PC-9 (cell line): ENCODE results near the gene DSCAM. TPM values are rescaled to one million over a fixed set of nuclear protein-coding genes. Genes with fewer than 3 reads are reported as not detected.

Source experiments
- BruUV-seq: library from RNA; stranded (reverse); fragments of 400-500 nt; replicated peaks from 2 replicates; lab custom pipeline; 2021; lab: Mats Ljungman, UMichigan
- CTCF ChIA-PET: fragments of 300-600 bp; sonication (Branson Sonifier 250); formaldehyde crosslinking; loops from one replicate; lab custom pipeline; 2022; ENCODE audit warnings: antibody characterized with exemption; lab: Charles Lee
- POLR2A ChIA-PET: fragments of 300-600 bp; sonication (Branson Sonifier 250); formaldehyde crosslinking; loops from one replicate; lab custom pipeline; 2022; ENCODE audit warnings: antibody characterized with exemption; ENCODE audit not compliant: unreplicated experiment; lab: Charles Lee
- DNase-seq, 2 experiments: peaks; one replicate each; pipeline versions ENCODE4 v3.0.0 to v3.0.0-alpha.2; 2015 to 2022; ENCODE audit warnings: mixed read lengths in 1 of 2
- H2AFZ ChIP-seq: fragments of 200-600 bp; sonication (generic); 2 replicates; pipeline ENCODE4 v1.8.1; 2017; ENCODE audit warnings: antibody characterized with exemption
- H3F3A ChIP-seq: fragments of 200-600 bp; sonication (generic); 2 replicates; pipeline ENCODE4 v1.8.1; 2017; ENCODE audit warnings: antibody characterized with exemption, mild to moderate bottlenecking, low read depth; ENCODE audit not compliant: insufficient read depth
- H3K27ac ChIP-seq: fragments of 200-600 bp; sonication (generic); 2 replicates; pipeline ENCODE4 v1.6.1; 2016; ENCODE audit warnings: mixed run types
- H3K27me3 ChIP-seq: fragments of 200-600 bp; sonication (generic); 2 replicates; pipeline ENCODE4 v1.6.1; 2016; ENCODE audit warnings: low read depth, mixed run types; ENCODE audit not compliant: insufficient read depth
- H3K36me3 ChIP-seq: fragments of 200-600 bp; sonication (generic); 2 replicates; pipeline ENCODE4 v1.6.1; 2016; ENCODE audit warnings: low read depth, mixed run types
- H3K4me1 ChIP-seq: fragments of 200-600 bp; sonication (generic); replicated peaks from 2 replicates; pipeline ENCODE4 v1.6.1; 2016; ENCODE audit warnings: mixed run types; ENCODE audit not compliant: insufficient read depth
- H3K4me2 ChIP-seq: fragments of 200-600 bp; sonication (generic); 2 replicates; pipeline ENCODE4 v1.6.1; 2017; ENCODE audit warnings: mixed run types
- H3K4me3 ChIP-seq: fragments of 200-600 bp; sonication (generic); 2 replicates; pipeline ENCODE4 v1.6.1; 2016; ENCODE audit warnings: mixed run types
- H3K79me2 ChIP-seq: fragments of 200-600 bp; sonication (generic); 2 replicates; pipeline ENCODE4 v1.6.1; 2017; ENCODE audit warnings: low read depth, mixed run types
- H3K9me2 ChIP-seq: fragments of 200-600 bp; sonication (generic); 2 replicates; pipeline ENCODE4 v1.8.1; 2017; ENCODE audit warnings: mild to moderate bottlenecking; ENCODE audit not compliant: insufficient read depth
- H3K9me3 ChIP-seq: fragments of 200-600 bp; sonication (generic); 2 replicates; pipeline ENCODE4 v1.8.1; 2016; ENCODE audit warnings: low read depth; ENCODE audit not compliant: insufficient read depth
- H4K20me1 ChIP-seq: fragments of 200-600 bp; sonication (generic); 2 replicates; pipeline ENCODE4 v1.8.1; 2017; ENCODE audit not compliant: insufficient read depth
- CTCF ChIP-seq: fragments of 200-600 bp; sonication (generic); conservative IDR thresholded peaks from 2 replicates; pipeline ENCODE4 v1.6.1; 2017; ENCODE audit warnings: mixed run types, antibody characterized with exemption, mild to moderate bottlenecking, moderate library complexity
- EZH2 ChIP-seq: fragments of 200-600 bp; sonication (generic); IDR thresholded peaks from 2 replicates; pipeline ENCODE4 v1.8.0; 2017; ENCODE audit warnings: antibody characterized with exemption, low read depth
- intact Hi-C: fragments of 100-400 bp; cut with micrococcal nuclease; formaldehyde crosslinking; loops from one replicate; pipeline ENCODE4 v1.10.0; 2022; ENCODE audit not compliant: unreplicated experiment
- total RNA-seq: library from RNA; stranded (reverse); gene quantifications from 2 replicates; pipeline ENCODE4 v1.2.3, GENCODE V29; 2021

DSCAM gene
- total RNA-seq, 1 experiment from 2014 or later: not detected

GRCh38 chr21:40760821-40761220 lies 86.1 kb downstream of the DSCAM start:
- H3K4me1 ChIP-seq: no peaks in the 10 kb centered on the region
- no peak overlapping the region for H3K4me3 ChIP-seq
- TF ChIP-seq EZH2 (no peak), CTCF (no peak)
- POLR2A ChIA-PET: no interaction called here
- no peak overlapping the region for H3K27ac ChIP-seq
- H3F3A ChIP-seq: no peaks in the 10 kb centered on the region
- CTCF ChIA-PET: no interaction called here
- H3K36me3 ChIP-seq: no peaks in the 10 kb centered on the region
- no peak for DNase-seq
- no peaks in the 10 kb centered on the region for H4K20me1 ChIP-seq
- H3K9me2 ChIP-seq: no peaks in the 10 kb centered on the region
- no TSS peak for BruUV-seq
- H3K4me2 ChIP-seq: no peak overlapping the region
- no peak overlapping the region for H2AFZ ChIP-seq
- H3K79me2 ChIP-seq: no peaks in the 10 kb centered on the region
- H3K27me3 ChIP-seq: no peaks in the 10 kb centered on the region
- intact Hi-C loops: no loop called here
- H3K9me3 ChIP-seq: no peaks in the 10 kb centered on the region

- Histone ChIP-seq H3K36me3 (no peaks in the 10 kb centered on the region), H3K9me2 (no peaks in the 10 kb centered on the region), H3K9me3 (no peaks in the 10 kb centered on the region), H4K20me1 (no peaks in the 10 kb centered on the region), H3K27me3 (no peaks in the 10 kb centered on the region), H3K4me1 (no peaks in the 10 kb centered on the region), H3K79me2 (no peaks in the 10 kb centered on the region), H2AFZ (no peak overlapping the region), H3K4me3 (no peak overlapping the region), H3K4me2 (no peak overlapping the region), H3K27ac (no peak overlapping the region), H3F3A (no peaks in the 10 kb centered on the region)
- TF ChIP-seq CTCF (no peak), EZH2 (no peak)
- no peak for DNase-seq
- intact Hi-C loops: no loop called here
- CTCF ChIA-PET: no interaction called here
- POLR2A ChIA-PET: no interaction called here
- BruUV-seq: no TSS peak
Measured at GRCh38 chr21:40759061-40759460, 87.9 kb downstream of the DSCAM start.

GRCh38 chr21:40757366-40757765 lies 89.6 kb downstream of the DSCAM start:
- no peaks in the 10 kb centered on the region for H3K79me2 ChIP-seq
- 0 out of 2 replicates have a peak, but pooled peaks cover 3% of the 10 kb centered on the region for H3K27me3 ChIP-seq
- no peak overlapping the region for H3K4me3 ChIP-seq
- no peaks in the 10 kb centered on the region for H3K9me2 ChIP-seq
- no peaks in the 10 kb centered on the region for H4K20me1 ChIP-seq
- TF ChIP-seq EZH2 (no peak), CTCF (no peak)
- DNase-seq: no peak
- no peaks in the 10 kb centered on the region for H3F3A ChIP-seq
- H3K36me3 ChIP-seq: no peaks in the 10 kb centered on the region
- ChIA-PET POLR2A (no interaction called here), CTCF (no interaction called here)
- H3K27ac ChIP-seq: no peak overlapping the region
- no peaks in the 10 kb centered on the region for H3K4me1 ChIP-seq
- no TSS peak for BruUV-seq
- H3K4me2 ChIP-seq: no peak overlapping the region
- no peak overlapping the region for H2AFZ ChIP-seq
- intact Hi-C loops: no loop called here
- no peaks in the 10 kb centered on the region for H3K9me3 ChIP-seq
